SK-N-SH (cell line): Measurements from ENCODE around the gene ZYG11A. TPM values are rescaled to one million over a fixed set of nuclear protein-coding genes. Genes with fewer than 3 reads are reported as not detected.

Source experiments
- CTCF ChIA-PET: fragments of 300-600, 350-600 bp; formaldehyde crosslinking; extraction: SDS; loops from one replicate; lab custom pipeline; 2021; lab: Yijun Ruan, JAX
- POLR2A ChIA-PET: fragments of 350-600 bp; sonication (Branson Sonifier 250); formaldehyde crosslinking; extraction: SDS; loops from one replicate; lab custom pipeline; 2020; ENCODE audit warnings: antibody characterized with exemption, inconsistent platforms; lab: Yijun Ruan, JAX
- DNase-seq: peaks from one replicate; pipeline ENCODE4 v3.0.0; 2012
- H2AFZ ChIP-seq: fragments of 200-600 bp; sonication (generic); 2 replicates; pipeline ENCODE4 v1.8.1; 2016; ENCODE audit warnings: antibody characterized with exemption, mild to moderate bottlenecking, low read depth
- H3F3A ChIP-seq: fragments of 200-600 bp; sonication (generic); replicated peaks from 2 replicates; pipeline ENCODE3; 2016; ENCODE audit warnings: antibody characterized with exemption, mild to moderate bottlenecking; ENCODE audit not compliant: insufficient read depth
- H3K27ac ChIP-seq, 2 experiments: fragments of 200-500 bp in 1 of 2; fragments of 200-600 bp in 1 of 2; sonication (Bioruptor generic) in 1 of 2; sonication (generic), shearing (Covaris generic) in 1 of 2; 2 replicates each; pipeline versions ENCODE4 v1.5.1 to v1.6.1; 2014 to 2016; ENCODE audit warnings: low read depth in 2 of 2, inconsistent platforms in 1 of 2, low read length in 1 of 2, mild to moderate bottlenecking in 1 of 2, mixed read lengths in 1 of 2
- H3K27me3 ChIP-seq: fragments of 200-600 bp; sonication (generic), shearing (Covaris generic); 2 replicates; pipeline ENCODE4 v1.6.1; 2016; ENCODE audit warnings: mixed run types; ENCODE audit not compliant: insufficient read depth
- H3K36me3 ChIP-seq, 2 experiments: fragments of 200-500 bp in 1 of 2; fragments of 200-600 bp in 1 of 2; sonication (Bioruptor generic) in 1 of 2; sonication (generic) in 1 of 2; replicated peaks in 1 of 2; 2 replicates each; pipeline versions ENCODE3 to v1.5.1; 2014 to 2016; ENCODE audit warnings: low read length in 1 of 2, mild to moderate bottlenecking in 1 of 2; ENCODE audit not compliant: insufficient read depth in 2 of 2, control insufficient read depth in 1 of 2
- H3K4me1 ChIP-seq, 2 experiments: fragments of 200-500 bp in 1 of 2; fragments of 200-600 bp in 1 of 2; sonication (Bioruptor generic) in 1 of 2; sonication (generic), shearing (Covaris generic) in 1 of 2; 2 replicates each; pipeline versions ENCODE4 v1.5.1 to v1.6.1; 2014 to 2016; ENCODE audit warnings: low read depth in 1 of 2, low read length in 1 of 2, mixed run types in 1 of 2; ENCODE audit not compliant: insufficient read depth in 2 of 2, control insufficient read depth in 1 of 2
- H3K4me2 ChIP-seq: fragments of 200-600 bp; sonication (generic), shearing (Covaris generic); 2 replicates; pipeline ENCODE4 v1.6.1; 2017; ENCODE audit warnings: mixed run types
- H3K4me3 ChIP-seq, 2 experiments: fragments of 200-500 bp in 1 of 2; fragments of 200-600 bp in 1 of 2; sonication (Bioruptor generic) in 1 of 2; sonication (generic), shearing (Covaris generic) in 1 of 2; 2 replicates each; pipeline versions ENCODE4 v1.5.1 to v1.8.1; 2014 to 2016; ENCODE audit warnings: low read depth in 2 of 2, inconsistent platforms in 1 of 2, low read length in 1 of 2, mild to moderate bottlenecking in 1 of 2, mixed read lengths in 1 of 2, moderate library complexity in 1 of 2
- H3K79me2 ChIP-seq: fragments of 200-600 bp; sonication (generic); 2 replicates; pipeline ENCODE4 v1.8.1; 2017; ENCODE audit warnings: mild to moderate bottlenecking; ENCODE audit not compliant: insufficient read depth
- H3K9ac ChIP-seq: fragments of 200-600 bp; sonication (generic); 2 replicates; pipeline ENCODE4 v1.6.1; 2017; ENCODE audit warnings: mixed run types
- H3K9me2 ChIP-seq: fragments of 200-600 bp; sonication (generic); 2 replicates; pipeline ENCODE4 v1.6.1; 2017; ENCODE audit warnings: mixed run types
- H3K9me3 ChIP-seq: fragments of 200-600 bp; sonication (generic); 2 replicates; pipeline ENCODE4 v1.6.1; 2017; ENCODE audit warnings: mixed run types, mild to moderate bottlenecking, moderate library complexity
- H4K20me1 ChIP-seq: fragments of 200-600 bp; sonication (generic); 2 replicates; pipeline ENCODE4 v1.6.1; 2017; ENCODE audit warnings: mild to moderate bottlenecking, mixed run types; ENCODE audit not compliant: insufficient read depth
- CHD2 ChIP-seq: fragments of 150-350 bp; IDR thresholded peaks from 2 replicates; pipeline ENCODE4 v1.6.1; 2018; ENCODE audit warnings: low read length; ENCODE audit not compliant: partially characterized antibody
- CTCF ChIP-seq: fragments of 200-600 bp; sonication (generic); IDR thresholded peaks from 2 replicates; pipeline ENCODE4 v1.6.1; 2017; ENCODE audit warnings: antibody characterized with exemption, mild to moderate bottlenecking, moderate library complexity
- EZH2phosphoT487 ChIP-seq: fragments of 200-600 bp; sonication (generic); IDR thresholded peaks from 2 replicates; pipeline ENCODE4 v1.6.1; 2017; ENCODE audit warnings: low read depth, mixed run types, mild to moderate bottlenecking, antibody characterized with exemption, moderate library complexity, borderline replicate concordance
- FOSL2 ChIP-seq: IDR thresholded peaks from 2 replicates; pipeline ENCODE4 v1.4.0; 2012; ENCODE audit warnings: low read depth, mild to moderate bottlenecking, moderate library complexity, borderline replicate concordance
- GATA2 ChIP-seq: sonication (generic); formaldehyde crosslinking; IDR thresholded peaks from 2 replicates; pipeline ENCODE4 v1.5.0; 2020; ENCODE audit warnings: mild to moderate bottlenecking, missing genetic modification reagents
- MEF2A ChIP-seq: IDR thresholded peaks from 2 replicates; pipeline ENCODE4 v1.4.0; 2012; ENCODE audit warnings: low read depth, borderline replicate concordance
- MXI1 ChIP-seq: IDR thresholded peaks from 2 replicates; pipeline ENCODE4 v1.6.1; 2012; ENCODE audit warnings: mild to moderate bottlenecking, low read depth, low read length, improper control_type of control experiment
- NFIC ChIP-seq: IDR thresholded peaks from 2 replicates; pipeline ENCODE4 v1.4.0; 2012; ENCODE audit warnings: borderline replicate concordance
- POLR2AphosphoS5 ChIP-seq: IDR thresholded peaks from 2 replicates; pipeline ENCODE4 v1.6.1; 2012; ENCODE audit warnings: low read depth, low read length
- RAD21 ChIP-seq: IDR thresholded peaks from 2 replicates; pipeline ENCODE4 v1.6.1; 2012; ENCODE audit warnings: mild to moderate bottlenecking, low read length
- RCOR1 ChIP-seq: fragments of 150-350 bp; IDR thresholded peaks from 2 replicates; pipeline ENCODE4 v1.6.1; 2017; ENCODE audit warnings: antibody characterized with exemption, low read length
- RFX5 ChIP-seq: IDR thresholded peaks from 2 replicates; pipeline ENCODE4 v1.6.1; 2012; ENCODE audit warnings: mild to moderate bottlenecking, improper control_type of control experiment, low read length
- SIN3A ChIP-seq: IDR thresholded peaks from 2 replicates; pipeline ENCODE4 v1.6.1; 2012; ENCODE audit warnings: low read depth, mild to moderate bottlenecking, low read length, moderate library complexity, borderline replicate concordance
- TAF1 ChIP-seq: IDR thresholded peaks from 2 replicates; pipeline ENCODE4 v1.6.1; 2012; ENCODE audit warnings: low read depth, mild to moderate bottlenecking, low read length, moderate library complexity, borderline replicate concordance
- TCF12 ChIP-seq: IDR thresholded peaks from 2 replicates; pipeline ENCODE4 v1.4.0; 2012
- TEAD4 ChIP-seq: IDR thresholded peaks from 2 replicates; pipeline ENCODE4 v1.4.0; 2012; ENCODE audit warnings: mild to moderate bottlenecking, borderline replicate concordance; ENCODE audit not compliant: insufficient read depth
- YY1 ChIP-seq: IDR thresholded peaks from 2 replicates; pipeline ENCODE4 v1.4.0; 2012; ENCODE audit warnings: low read depth, mild to moderate bottlenecking
- WGBS: methylation state at CpG from one replicate; pipeline ENCODE4 v1.1.6; 2017; ENCODE audit warnings: low lambda C conversion rate; 5-methylcytosine and 5-hydroxymethylcytosine counted together
- polyA plus RNA-seq, 3 experiments: library from polyadenylated mRNA; depleted of rRNA; stranded (reverse); fragments of >200 nt; gene quantifications; 2 replicates each; pipeline ENCODE4 v1.2.3, GENCODE V29; 2012
- TF ChIP-seq, protein P1 (sequence below): IDR thresholded peaks from 2 replicates; pipeline ENCODE4; 2012
- TF ChIP-seq, protein P2 (sequence below): IDR thresholded peaks from 2 replicates; pipeline ENCODE4 v1.4.0; 2012; ENCODE audit warnings: low read depth
- TF ChIP-seq, protein P3 (sequence below): IDR thresholded peaks from 2 replicates; pipeline ENCODE4 v1.6.1; 2012; ENCODE audit warnings: mild to moderate bottlenecking, low read depth, low read length, moderate library complexity

ZYG11A gene
- polyA plus RNA-seq, 1 of the 3 experiments (the other 2 are of a cell fraction), result 0.41 TPM

GRCh38 chr1:52920791-52921291 is 78.3 kb downstream of the ZYG11A start:
- H4K20me1 ChIP-seq, result no peaks in the 10 kb centered on the region
- CTCF ChIA-PET, result no interaction called here
- 94% methylated on average over 31 of the region's 35 CpGs for whole genome bisulfite sequencing
- H3K79me2 ChIP-seq, result no peaks in the 10 kb centered on the region
- H3K36me3 ChIP-seq, result no peaks in the 10 kb centered on the region
- H3K27ac ChIP-seq, result no peak overlapping the region
- no peak overlapping the region for H2AFZ ChIP-seq
- H3K9ac ChIP-seq, result no peak overlapping the region
- H3K9me2 ChIP-seq, result no peaks in the 10 kb centered on the region
- H3K4me2 ChIP-seq, result no peak overlapping the region
- DNase-seq, result no peak
- no peak overlapping the region for H3K4me3 ChIP-seq
- TF ChIP-seq TEAD4 (no peak), MEF2A (no peak)
- TF ChIP-seq, all 33 proteins: peak for 0
- no peaks in the 10 kb centered on the region for H3K4me1 ChIP-seq
- H3K27me3 ChIP-seq, result no peaks in the 10 kb centered on the region
- H3K9me3 ChIP-seq, result no peaks in the 10 kb centered on the region
- H3F3A ChIP-seq, result no peaks in the 10 kb centered on the region
- POLR2A ChIA-PET, result no interaction called here

- 72% methylated on average over 5 of the region's 5 CpGs for WGBS
- H4K20me1 ChIP-seq, result no peaks in the 10 kb centered on the region
- H3K9me2 ChIP-seq, result no peaks in the 10 kb centered on the region; the same call in 1 of the 2 replicates
- H3K9me3 ChIP-seq, result no peaks in the 10 kb centered on the region
- no peak overlapping the region for H3K4me3 ChIP-seq
- H2AFZ ChIP-seq, result no peak overlapping the region
- peaks cover 0 to 3% of the 10 kb centered on the region in 2 experiments; a peak in 1 of 4 replicates for H3K4me1 ChIP-seq
- POLR2A ChIA-PET, result no interaction called here
- no peaks in the 10 kb centered on the region for H3K79me2 ChIP-seq
- TF ChIP-seq YY1, result no peak
- TF ChIP-seq RFX5, result no peak
- no peak for TF ChIP-seq SIN3A
- TF ChIP-seq NFIC, result no peak
- no peak for TF ChIP-seq CHD2
- no peak for TF ChIP-seq POLR2AphosphoS5
- TF ChIP-seq, protein P1, sequence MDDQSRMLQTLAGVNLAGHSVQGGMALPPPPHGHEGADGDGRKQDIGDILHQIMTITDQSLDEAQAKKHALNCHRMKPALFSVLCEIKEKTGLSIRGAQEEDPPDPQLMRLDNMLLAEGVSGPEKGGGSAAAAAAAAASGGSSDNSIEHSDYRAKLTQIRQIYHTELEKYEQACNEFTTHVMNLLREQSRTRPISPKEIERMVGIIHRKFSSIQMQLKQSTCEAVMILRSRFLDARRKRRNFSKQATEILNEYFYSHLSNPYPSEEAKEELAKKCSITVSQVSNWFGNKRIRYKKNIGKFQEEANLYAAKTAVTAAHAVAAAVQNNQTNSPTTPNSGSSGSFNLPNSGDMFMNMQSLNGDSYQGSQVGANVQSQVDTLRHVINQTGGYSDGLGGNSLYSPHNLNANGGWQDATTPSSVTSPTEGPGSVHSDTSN, result no peak
- TF ChIP-seq TEAD4, result no peak
- no peak for TF ChIP-seq TCF12
- TF ChIP-seq MXI1, result no peak
- TF ChIP-seq, protein P2, sequence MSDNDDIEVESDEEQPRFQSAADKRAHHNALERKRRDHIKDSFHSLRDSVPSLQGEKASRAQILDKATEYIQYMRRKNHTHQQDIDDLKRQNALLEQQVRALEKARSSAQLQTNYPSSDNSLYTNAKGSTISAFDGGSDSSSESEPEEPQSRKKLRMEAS, result no peak
- TF ChIP-seq RCOR1, result no peak
- TF ChIP-seq, protein P3, sequence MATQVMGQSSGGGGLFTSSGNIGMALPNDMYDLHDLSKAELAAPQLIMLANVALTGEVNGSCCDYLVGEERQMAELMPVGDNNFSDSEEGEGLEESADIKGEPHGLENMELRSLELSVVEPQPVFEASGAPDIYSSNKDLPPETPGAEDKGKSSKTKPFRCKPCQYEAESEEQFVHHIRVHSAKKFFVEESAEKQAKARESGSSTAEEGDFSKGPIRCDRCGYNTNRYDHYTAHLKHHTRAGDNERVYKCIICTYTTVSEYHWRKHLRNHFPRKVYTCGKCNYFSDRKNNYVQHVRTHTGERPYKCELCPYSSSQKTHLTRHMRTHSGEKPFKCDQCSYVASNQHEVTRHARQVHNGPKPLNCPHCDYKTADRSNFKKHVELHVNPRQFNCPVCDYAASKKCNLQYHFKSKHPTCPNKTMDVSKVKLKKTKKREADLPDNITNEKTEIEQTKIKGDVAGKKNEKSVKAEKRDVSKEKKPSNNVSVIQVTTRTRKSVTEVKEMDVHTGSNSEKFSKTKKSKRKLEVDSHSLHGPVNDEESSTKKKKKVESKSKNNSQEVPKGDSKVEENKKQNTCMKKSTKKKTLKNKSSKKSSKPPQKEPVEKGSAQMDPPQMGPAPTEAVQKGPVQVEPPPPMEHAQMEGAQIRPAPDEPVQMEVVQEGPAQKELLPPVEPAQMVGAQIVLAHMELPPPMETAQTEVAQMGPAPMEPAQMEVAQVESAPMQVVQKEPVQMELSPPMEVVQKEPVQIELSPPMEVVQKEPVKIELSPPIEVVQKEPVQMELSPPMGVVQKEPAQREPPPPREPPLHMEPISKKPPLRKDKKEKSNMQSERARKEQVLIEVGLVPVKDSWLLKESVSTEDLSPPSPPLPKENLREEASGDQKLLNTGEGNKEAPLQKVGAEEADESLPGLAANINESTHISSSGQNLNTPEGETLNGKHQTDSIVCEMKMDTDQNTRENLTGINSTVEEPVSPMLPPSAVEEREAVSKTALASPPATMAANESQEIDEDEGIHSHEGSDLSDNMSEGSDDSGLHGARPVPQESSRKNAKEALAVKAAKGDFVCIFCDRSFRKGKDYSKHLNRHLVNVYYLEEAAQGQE, result no peak
- no peak for TF ChIP-seq CTCF
- TF ChIP-seq MEF2A, result no peak
- no peak for TF ChIP-seq TAF1
- TF ChIP-seq EZH2phosphoT487, result no peak
- TF ChIP-seq RAD21, result no peak
- no peak for TF ChIP-seq FOSL2
- no peak for TF ChIP-seq GATA2 (CRISPR knock-in tag)
- no peak overlapping the region for H3K4me2 ChIP-seq
- H3K9ac ChIP-seq, result no peak overlapping the region
- DNase-seq, result no peak
- H3K36me3 ChIP-seq, result no peaks in the 10 kb centered on the region
- no peaks in the 10 kb centered on the region for H3F3A ChIP-seq
- H3K27me3 ChIP-seq, result no peaks in the 10 kb centered on the region
- H3K27ac ChIP-seq, result no peak overlapping the region
- CTCF ChIA-PET, result interaction anchor here (0.9 kb wide), 1 partner anchor 263 kb away, joined by 3 read pairs; no protein-coding TSS in a partner anchor
Measured at GRCh38 chr1:52925571-52926005, 83.0 kb downstream of the ZYG11A start.
